ENCODE data around the gene CLEC16A.

DNA sequence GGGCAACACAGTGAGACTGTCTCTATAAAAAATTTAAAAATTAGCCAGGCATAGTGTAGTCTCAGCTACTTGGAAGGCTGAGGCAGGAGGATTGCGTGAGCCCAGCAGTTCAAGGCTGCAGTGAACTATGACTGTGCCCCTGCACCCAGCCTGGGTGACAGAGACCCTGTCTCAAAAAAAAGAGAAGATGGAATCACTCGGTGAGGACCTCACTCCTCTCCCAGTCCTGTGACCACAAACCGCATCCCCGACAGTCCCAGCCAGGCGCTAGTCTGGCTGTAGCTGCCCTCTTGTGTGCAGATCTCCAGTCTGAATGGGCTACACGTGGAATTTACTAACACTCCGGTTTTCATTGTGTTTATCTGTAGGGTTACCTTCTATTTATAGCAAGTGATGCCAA is 13.2 kb upstream of the CLEC16A start:
- TF ChIP-seq POLR2A (IDR thresholded peaks at IDR 0.05) = no peak
- TF ChIP-seq, protein P1, sequence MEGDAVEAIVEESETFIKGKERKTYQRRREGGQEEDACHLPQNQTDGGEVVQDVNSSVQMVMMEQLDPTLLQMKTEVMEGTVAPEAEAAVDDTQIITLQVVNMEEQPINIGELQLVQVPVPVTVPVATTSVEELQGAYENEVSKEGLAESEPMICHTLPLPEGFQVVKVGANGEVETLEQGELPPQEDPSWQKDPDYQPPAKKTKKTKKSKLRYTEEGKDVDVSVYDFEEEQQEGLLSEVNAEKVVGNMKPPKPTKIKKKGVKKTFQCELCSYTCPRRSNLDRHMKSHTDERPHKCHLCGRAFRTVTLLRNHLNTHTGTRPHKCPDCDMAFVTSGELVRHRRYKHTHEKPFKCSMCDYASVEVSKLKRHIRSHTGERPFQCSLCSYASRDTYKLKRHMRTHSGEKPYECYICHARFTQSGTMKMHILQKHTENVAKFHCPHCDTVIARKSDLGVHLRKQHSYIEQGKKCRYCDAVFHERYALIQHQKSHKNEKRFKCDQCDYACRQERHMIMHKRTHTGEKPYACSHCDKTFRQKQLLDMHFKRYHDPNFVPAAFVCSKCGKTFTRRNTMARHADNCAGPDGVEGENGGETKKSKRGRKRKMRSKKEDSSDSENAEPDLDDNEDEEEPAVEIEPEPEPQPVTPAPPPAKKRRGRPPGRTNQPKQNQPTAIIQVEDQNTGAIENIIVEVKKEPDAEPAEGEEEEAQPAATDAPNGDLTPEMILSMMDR (IDR thresholded peaks at IDR 0.05 in 4 of 5, conservative IDR thresholded peaks at IDR 0.05 in 1 of 5) = no peak
